PFSK-1 (cell line): ENCODE results near the gene TUBA8.

Source experiments
- POLR2AphosphoS5 ChIP-seq: IDR thresholded peaks from 2 replicates; pipeline ENCODE4 v1.6.1; 2012; ENCODE audit warnings: low read depth, mild to moderate bottlenecking, control low read depth, low read length, moderate library complexity
- SIN3A ChIP-seq: IDR thresholded peaks from 2 replicates; pipeline ENCODE4 v1.6.1; 2012; ENCODE audit warnings: mild to moderate bottlenecking, low read length, moderate library complexity, borderline replicate concordance; ENCODE audit not compliant: insufficient read depth
- TAF1 ChIP-seq: IDR thresholded peaks from 2 replicates; pipeline ENCODE4 v1.6.1; 2012; ENCODE audit warnings: low read length, control low read depth, borderline replicate concordance; ENCODE audit not compliant: insufficient read depth
- TF ChIP-seq, protein P1 (sequence below), 2 experiments: IDR thresholded peaks; 2 replicates each; pipeline versions ENCODE4 v1.6.1 to v1.8.0; 2011 to 2012; ENCODE audit warnings: low read depth in 2 of 2, low read length in 2 of 2, control low read depth in 1 of 2, inconsistent platforms in 1 of 2, mild to moderate bottlenecking in 1 of 2, moderate library complexity in 1 of 2; ENCODE audit not compliant: insufficient read depth in 1 of 2

DNA sequence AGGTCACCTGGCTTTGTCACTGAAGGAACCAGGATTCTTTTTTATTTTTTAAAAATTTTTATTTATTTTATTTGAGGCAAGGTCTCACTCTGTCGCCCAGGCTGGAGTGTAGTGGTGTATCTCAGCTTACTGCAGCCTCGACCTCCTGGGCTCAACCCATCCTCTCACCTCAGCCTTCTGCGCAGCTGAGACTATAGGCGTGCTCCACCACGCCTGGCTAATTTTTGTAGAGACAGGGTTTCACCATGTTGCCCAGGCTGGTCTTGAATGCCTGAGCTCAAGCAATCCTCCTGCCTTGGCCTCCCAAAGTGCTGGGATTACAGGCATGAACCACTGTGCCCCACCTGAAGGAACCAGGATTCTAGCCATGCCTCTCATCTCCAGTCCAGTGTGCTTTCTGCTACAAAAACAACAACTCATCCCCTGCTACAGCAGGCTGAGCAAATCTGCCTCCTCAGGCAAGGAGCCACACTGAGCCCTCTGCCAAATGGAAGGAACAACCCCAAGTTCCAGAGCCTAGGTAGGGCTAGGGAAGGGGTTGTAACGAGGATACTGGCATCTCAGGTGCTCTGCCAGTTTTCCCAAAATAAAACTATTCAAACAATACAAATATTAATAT is 35.4 kb upstream of the TUBA8 start:
- no peak for TF ChIP-seq POLR2AphosphoS5
- no peak for TF ChIP-seq SIN3A
- no peak for TF ChIP-seq TAF1
- TF ChIP-seq, protein P1, sequence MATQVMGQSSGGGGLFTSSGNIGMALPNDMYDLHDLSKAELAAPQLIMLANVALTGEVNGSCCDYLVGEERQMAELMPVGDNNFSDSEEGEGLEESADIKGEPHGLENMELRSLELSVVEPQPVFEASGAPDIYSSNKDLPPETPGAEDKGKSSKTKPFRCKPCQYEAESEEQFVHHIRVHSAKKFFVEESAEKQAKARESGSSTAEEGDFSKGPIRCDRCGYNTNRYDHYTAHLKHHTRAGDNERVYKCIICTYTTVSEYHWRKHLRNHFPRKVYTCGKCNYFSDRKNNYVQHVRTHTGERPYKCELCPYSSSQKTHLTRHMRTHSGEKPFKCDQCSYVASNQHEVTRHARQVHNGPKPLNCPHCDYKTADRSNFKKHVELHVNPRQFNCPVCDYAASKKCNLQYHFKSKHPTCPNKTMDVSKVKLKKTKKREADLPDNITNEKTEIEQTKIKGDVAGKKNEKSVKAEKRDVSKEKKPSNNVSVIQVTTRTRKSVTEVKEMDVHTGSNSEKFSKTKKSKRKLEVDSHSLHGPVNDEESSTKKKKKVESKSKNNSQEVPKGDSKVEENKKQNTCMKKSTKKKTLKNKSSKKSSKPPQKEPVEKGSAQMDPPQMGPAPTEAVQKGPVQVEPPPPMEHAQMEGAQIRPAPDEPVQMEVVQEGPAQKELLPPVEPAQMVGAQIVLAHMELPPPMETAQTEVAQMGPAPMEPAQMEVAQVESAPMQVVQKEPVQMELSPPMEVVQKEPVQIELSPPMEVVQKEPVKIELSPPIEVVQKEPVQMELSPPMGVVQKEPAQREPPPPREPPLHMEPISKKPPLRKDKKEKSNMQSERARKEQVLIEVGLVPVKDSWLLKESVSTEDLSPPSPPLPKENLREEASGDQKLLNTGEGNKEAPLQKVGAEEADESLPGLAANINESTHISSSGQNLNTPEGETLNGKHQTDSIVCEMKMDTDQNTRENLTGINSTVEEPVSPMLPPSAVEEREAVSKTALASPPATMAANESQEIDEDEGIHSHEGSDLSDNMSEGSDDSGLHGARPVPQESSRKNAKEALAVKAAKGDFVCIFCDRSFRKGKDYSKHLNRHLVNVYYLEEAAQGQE (IDR thresholded peaks at IDR 0.05; ENCODE audit: insufficient read depth in 1 of 2, low read depth in 2 of 2, low read length in 2 of 2) = no peak
